ENCODE measurements around the gene DCBLD2.
A peak's percentile ranks its signal among the peaks of the same experiment; 100 is the strongest.

DCBLD2 gene

DNA sequence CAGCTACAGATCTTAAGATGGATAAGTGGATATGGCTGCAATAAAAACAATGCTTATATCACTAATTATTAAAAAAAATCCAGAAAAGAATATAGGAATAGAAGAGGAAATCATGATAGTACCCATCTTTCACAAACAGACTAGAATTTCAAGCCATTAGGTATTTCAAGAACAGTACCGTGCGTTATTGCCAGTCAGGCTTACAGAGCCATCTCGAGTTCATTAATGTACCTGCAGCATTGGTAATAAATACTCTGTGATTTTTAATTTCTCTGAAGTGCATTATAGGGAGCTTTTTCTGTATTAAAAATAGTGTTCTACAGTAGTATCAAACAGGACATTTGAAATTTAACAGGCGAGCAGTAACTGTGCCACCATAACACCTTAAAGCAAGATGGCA lies 102.7 kb downstream of the DCBLD2 start:
- FAIRE-seq = no peak
- DNase-seq (ENCODE audit: low spot score) = no peak

DNA sequence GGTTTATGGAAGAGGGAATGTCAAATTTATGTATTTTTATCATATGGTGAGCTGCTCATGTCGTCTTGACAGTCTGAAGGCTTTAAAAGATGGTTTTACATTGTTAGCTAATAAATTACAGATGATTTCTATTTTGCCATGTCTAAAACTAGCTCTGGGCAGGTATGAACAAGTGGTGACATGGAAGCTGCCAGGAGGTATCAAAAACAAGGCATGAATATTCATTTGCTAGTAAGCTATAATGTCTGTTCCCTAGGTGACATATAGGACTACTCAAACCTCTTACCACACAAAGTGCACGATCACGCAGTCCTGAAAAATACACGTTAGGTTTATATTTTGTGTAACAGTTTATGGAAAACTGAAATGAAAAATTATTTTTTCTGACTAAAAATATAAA lies 103.6 kb downstream of the DCBLD2 start:
- FAIRE-seq (no peak), DNase-seq (ENCODE audit: low spot score) (no peak)

DNA sequence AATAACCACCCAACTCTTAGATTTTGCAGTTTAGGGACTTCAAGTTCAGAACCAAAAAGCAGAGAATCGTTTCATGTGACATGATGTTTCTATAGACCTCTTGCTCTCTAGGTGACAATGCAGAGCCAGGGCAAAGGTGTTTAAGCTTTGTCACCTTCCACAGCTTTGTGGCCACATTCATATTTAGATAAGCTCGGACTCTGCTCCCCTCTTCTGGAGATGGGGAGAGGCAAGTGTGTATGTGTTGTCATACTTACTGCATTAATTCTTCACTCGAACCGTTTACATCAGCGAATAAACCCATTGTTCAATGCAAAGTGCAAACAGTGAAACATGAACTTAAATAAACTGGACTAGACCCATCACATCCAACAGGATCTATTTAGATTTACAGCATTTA lies 105.2 kb downstream of the DCBLD2 start:
- FAIRE-seq (peak; percentile 76), DNase-seq (ENCODE audit: low spot score) (no peak)

DNA sequence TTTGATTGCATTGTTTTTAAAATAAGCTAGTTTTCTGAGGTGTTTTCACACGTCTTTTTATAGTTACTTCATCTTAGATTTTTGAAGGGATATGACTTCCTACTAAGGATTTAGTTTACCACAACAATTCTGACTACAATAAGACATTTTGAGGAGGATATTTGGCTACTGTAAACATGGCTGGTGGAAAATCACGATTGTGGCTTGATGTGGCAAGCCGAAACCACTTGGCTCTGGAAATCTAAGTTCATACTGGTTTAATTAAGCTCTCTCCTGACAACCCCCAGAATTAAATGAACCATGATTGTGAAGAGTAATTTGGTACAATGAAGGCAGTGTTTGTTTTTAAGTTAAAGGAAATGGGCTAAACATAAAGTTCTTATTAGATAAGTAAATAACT lies 107.5 kb downstream of the DCBLD2 start:
- FAIRE-seq = no peak
- no peak for DNase-seq (ENCODE audit: low spot score)

DNA sequence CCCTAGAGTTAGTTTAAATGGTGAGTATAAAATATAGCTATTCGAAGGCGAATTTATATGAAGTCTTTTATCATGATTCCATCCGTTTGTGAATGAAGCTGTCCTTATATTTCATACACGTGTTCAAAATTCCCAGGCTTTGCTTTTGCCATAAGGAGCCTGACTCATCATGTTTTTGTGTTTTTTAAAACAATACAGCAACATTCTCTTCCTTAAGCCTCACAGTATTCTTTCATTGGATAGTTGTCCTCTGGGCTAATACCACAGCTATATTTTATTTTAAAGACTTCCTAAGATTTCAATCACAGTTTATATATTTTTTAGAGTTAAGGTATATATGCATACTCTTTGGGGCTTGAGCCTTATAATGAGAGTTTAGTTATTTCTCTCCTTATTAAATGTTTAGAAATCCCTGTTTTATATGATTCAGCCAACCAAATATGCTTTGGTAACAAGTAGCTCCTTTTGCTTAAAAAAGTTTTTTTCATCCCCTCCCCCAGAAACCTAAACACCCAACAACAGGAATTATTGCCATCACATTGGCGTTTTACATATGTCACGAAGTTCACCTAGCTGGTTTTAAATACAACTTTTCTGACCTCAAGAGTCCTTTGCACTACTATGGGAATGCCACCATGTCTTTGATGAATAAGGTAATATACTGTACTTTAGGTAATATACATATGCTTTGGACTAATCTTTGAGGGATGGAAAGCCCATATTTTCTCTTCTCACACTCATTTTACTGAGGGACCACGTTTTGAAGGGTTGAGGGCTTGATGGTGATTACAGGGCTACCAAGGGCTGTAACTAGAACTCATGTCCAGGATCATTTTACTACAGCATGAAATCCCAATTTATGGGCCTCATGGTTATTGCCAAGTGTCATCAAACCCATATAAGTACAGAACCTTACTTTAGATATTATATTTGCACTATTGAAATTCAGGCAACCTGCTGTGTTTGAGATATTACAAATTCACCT lies 109.9 kb downstream of the DCBLD2 start:
- DNase-seq (ENCODE audit: low spot score) (no peak), FAIRE-seq (no peak)

DNA sequence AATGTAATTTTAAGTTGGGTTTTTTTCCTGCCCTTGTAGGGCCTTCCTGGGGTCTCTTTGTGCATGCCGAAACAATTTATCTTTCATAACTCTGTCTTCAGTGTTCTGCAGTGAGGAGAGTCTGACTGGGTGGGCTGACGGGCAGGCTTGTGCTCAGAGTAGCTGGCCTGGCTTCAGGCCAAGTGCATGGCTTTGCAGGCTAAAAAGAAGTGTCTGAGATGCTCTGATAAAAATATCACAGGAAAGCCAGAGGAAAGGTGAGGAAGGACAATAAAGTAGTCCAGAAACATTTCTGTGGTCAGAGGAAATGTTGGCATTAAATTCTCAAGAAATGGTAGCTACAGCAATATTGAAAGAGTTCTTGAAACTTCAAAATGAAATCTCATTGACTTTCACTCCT lies 112.8 kb downstream of the DCBLD2 start:
- DNase-seq (ENCODE audit: low spot score) = no peak
- no peak for FAIRE-seq

DNA sequence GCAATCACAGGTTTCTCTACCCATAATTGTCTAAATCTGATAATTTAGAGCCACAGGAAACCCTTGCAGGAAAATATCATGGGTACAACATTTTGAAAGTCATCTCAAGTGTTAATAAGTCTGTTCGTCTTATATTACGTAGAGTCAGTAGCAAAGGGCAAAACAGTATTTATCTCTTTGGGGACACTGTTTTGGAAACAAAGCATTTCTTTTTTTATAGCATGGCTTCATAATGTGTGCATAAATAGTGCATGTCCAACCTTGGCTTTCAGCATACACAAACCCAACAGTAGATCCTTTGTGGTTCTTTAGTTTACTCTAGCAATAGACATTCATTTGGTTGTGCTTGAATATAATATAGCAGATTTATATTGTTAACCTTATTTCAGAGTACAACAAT lies 114.3 kb downstream of the DCBLD2 start:
- DNase-seq (ENCODE audit: low spot score) = no peak
- no peak for FAIRE-seq

DNA sequence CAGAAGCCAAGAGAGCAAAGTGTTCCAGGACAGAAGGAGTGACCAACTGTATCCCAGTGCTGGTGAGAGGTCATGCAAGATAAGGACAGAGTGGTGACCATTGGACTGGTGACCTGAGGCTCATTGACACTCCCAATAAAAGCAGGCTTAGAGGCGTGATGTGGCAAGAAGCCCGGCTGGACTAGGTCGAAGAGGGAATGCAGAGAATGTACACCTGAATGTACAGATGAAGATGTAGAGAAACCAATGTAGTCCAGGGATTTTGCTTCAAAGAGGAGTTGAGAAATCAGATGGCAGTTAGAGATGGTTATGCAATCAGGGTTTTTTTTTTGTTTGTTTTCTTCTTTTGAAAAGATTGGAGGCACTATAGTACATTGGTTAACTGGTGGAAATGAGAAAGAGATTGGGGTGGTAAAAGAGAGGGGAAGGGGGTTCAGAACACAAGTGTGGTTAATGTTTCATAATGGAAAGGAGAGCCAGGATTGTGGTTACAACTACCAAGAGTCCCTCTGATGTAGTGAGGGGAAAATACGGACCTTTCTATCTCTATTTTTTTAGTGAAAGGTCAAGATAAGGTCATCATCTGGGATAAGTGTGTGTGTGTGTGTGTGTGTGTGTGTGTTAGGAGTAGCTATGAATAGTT lies 115.0 kb downstream of the DCBLD2 start:
- no peak for DNase-seq (ENCODE audit: low spot score)
- FAIRE-seq = no peak

DNA sequence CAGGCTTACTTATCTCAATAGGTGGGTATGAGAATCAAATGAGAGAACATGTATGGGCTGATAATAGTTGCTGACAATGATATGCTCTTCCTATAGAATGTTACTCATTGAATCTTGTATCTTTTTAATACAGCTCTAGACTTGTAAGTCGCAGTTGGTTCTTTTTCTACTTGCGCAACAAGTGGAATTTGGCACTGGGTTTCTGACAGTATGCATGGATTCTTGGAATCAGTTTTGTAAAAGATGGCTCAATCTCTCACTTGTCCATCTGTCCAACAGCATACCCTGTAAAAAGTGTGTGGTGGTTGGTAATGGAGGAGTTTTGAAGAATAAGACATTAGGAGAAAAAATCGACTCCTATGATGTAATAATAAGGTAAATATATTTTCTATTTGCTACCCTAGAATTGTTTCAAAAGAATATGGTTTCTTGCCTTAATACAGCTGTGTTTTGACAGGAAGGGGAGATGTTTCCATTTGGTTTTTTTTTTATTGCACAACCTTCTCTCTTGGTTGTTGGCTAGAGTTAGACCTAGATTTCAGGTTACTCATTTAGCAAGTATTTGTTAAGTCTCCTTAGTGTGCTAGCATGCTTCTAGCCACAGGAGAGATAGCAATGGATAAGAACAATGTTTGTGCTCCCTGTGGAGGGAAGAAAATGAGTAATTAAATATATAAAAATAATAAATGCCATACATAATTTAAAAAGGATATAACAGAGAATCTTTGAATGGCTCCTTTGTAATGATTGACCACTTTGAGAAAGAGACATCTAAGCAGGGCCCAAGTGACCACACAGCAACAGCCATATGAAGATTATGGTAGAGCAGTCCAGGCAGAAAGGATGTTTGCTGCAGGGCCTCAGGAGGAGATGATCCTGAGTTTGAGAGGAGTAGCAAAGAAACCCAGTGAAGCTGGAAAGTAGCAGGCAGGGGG lies 116.6 kb downstream of the DCBLD2 start:
- FAIRE-seq (no peak), DNase-seq (ENCODE audit: low spot score) (peak; percentile 25)

DNA sequence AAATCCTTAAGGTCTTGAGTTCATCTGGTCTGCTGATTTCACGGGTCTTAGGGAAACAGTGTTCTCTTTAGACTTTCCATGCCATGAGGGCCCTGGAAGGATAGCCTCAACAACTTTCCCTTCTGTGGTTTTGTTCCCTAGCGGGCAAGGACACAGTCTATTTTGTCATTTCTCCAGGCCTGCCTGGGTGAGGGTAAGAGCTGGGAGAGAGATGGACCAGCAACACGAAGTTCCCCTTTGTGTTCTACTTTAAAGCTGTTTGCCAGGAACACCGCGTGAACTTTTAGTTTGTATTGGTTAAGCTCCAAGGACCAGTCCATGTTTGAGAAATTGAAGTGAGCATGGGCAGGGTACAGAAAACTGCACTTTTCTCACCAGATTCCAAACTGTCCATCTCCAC lies 117.5 kb downstream of the DCBLD2 start:
- no peak for FAIRE-seq

DNA sequence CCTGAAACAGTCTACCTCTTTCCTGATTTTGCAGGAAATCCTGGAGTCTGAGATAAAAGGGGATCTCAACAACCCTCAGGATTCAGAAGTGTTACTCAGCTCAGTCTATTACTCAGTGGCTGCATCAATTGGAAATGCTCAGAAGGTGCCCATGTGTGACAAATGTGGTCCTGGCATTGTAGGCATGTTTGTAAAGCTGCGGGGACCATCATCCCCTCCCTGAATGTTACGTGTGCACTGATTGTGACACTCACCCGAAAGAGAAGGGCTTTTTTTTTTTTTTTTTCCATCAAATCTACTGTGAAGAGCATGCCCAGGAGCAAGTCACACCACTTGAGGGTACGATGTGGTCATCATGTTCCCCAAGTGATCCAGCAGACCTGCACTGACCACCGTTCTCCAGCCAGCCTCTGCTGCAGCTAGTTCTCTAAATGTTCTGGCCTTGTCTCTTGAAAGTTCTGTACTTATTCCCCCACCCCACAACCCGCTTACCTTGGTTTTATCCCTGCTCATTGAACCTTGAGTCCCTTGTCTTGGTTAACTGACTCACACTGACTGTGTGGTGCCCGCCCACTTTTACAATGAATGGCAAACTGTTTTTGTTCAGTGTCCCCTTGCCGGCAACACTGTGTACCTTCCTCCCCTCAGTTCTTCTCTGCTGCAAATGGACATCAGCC lies 118.5 kb downstream of the DCBLD2 start:
- FAIRE-seq = no peak
- no peak for DNase-seq (ENCODE audit: low spot score)

More for the DNA sequence above, 117.5 kb downstream of the DCBLD2 start:
- no peak for DNase-seq (ENCODE audit: low spot score)

DNA sequence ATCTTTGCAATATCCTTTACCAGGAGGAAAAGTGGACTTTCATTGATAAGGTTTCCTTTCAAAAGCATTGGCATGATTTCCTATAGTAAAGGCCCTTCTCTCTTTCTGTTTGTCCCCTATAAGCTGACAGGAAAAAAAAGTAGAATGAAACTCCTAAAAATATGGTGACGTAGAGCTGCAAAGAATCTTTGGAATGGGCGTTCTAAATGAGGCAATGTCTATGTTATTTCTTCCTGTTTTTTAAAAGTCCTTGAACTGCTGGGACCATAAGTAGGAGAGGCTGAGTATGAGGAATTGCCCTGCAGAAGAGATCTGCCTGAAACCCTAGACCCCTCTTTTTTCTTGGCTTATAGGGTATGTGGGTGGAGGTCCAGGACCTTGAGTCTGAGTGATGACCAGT lies 121.2 kb downstream of the DCBLD2 start:
- DNase-seq (ENCODE audit: low spot score) (peak; percentile 30), FAIRE-seq (no peak)

DNA sequence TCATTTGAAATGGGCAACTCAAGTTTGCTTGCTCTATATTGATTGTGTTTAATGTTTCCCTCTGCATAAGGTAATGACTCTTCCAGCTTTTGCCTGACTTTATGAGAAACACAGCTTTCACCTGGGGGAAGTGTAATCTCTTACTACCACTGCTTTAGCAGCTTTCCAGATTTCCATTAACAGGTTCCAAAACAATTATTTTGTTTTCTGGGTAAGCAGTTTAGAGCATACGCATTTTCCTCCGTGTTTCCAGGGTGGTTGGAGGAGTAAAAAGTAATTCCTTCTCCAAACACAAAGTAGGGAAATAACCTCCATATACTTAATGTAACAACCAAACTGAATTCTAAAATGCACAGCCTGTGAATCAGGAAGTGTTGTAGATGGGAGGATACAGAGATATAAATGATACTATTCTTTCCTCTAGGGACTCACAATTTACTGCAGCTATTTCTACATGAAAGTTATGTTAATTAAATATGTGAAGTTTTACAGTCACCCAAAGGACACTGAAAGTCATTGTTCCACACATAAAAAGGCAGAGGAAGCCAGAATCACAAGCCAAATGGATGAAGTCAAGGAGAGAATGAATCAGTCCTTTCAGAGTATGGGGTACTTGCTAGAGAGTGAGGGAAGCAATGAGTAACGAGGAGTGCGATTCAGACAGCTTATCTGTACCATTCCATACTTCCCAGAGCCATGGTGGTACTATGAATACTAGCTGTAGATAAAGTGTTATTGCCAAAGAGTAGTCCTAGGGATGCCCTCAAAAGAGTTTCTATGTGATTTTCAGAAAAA lies 121.8 kb downstream of the DCBLD2 start:
- DNase-seq (ENCODE audit: low spot score) = peak; percentile 30
- FAIRE-seq = no peak

DNA sequence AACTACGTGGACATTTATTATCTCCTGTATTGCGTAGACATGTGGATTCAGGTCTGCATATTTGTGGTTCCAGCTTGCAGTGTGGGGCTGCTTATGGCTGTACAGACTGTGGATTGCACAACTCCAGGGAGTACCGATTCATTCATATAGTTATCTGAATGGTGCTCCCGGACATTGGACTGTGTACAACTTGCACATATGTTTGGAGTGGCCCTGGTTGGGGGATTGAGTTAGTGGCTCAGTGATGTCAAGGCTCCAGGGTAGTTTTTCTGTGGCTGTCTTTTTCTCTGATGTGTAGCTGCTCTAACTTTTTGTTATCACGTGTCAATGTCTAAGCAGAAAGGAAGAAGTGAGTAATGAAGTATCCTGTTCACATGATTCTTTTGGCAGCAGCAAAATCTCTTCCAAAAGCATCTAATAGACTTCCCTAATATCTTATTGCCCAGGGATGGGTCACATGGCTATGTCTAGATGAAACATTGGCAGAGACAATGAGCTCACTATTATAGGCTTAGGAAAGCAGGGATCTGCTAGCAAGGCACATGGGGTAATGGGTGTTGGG lies 122.6 kb downstream of the DCBLD2 start:
- DNase-seq (ENCODE audit: low spot score) (peak; percentile 61), FAIRE-seq (peak; percentile 87)

DNA sequence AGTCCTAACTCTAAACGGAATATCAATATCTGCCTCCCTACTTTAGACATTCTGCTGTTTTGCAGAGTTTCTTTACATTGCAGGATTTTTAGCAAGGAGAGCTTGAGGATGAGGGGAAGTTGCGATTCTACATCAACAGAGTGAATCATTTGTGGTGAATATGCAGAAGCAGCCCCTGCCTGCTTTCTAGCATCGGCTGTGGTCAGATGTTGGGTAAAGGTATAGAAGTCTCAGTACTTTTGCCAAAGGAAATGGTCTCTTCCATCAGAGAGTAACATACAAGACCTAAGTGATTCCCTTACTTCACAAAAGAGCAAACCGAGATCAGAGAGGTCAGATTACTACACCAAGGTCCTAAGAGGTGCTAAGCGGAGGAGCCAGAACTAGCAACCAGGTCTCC lies 123.1 kb downstream of the DCBLD2 start:
- no peak for DNase-seq (ENCODE audit: low spot score)
- FAIRE-seq = no peak

DNA sequence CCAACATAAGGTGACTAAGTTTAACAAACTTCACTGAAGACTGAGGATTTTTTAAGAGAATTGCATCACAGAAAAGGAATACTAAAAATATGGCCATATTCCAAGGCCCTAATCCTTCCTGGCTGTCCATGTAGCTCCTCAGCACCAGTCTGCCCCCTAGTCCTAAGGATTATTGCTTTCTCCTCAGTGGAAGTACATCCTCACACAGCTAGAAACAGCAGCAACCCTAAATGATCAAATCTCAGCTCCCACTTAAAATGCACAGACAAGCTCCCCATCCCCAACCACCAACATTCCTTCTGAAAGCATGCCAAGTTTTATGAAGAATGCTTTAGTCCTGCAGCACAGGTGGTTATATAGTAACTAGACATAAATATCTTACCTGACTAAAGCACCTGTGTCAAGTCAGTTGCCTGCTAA lies 123.7 kb downstream of the DCBLD2 start:
- DNase-seq (ENCODE audit: low spot score) = no peak
- FAIRE-seq = peak; percentile 75

DNA sequence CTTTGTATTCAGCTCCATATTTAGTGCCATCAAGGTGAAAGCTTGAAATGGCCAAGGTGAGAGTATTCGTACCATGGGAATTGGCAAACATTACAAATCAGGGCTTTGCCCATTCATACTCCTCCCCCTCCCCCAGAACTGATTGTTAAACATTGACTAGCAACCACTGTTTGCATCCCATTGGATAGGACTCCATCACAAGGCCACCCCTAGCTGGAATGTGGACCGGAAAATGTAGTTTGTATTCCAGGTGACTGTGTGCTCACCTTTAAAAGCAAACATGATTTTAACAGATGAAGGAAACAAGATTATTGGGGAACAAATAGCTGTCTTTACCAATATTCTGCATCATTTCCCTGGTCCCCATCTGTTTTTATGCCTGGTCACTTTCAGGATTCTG lies 124.2 kb downstream of the DCBLD2 start:
- peak; percentile 46 for FAIRE-seq

DNA sequence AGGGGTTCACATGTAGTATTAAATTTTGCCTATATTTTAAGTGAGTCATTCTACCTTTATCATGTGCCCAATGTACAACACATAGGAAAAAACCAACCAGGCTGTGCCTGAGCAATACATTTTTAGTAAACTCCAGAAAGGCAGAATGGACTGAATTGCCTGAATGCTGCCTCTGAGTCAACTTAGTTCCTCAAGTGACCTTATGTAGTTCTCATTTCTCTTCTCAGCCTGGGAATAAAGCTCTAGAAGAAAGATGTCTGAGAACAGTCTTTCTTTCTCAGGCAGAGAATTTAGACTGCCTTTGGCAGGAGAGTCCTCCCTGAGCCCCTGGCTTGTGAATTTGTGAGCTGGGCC lies 125.4 kb downstream of the DCBLD2 start:
- FAIRE-seq (no peak), DNase-seq (ENCODE audit: low spot score) (no peak)

More for the DNA sequence above, 124.2 kb downstream of the DCBLD2 start:
- DNase-seq (ENCODE audit: low spot score) = no peak

DNA sequence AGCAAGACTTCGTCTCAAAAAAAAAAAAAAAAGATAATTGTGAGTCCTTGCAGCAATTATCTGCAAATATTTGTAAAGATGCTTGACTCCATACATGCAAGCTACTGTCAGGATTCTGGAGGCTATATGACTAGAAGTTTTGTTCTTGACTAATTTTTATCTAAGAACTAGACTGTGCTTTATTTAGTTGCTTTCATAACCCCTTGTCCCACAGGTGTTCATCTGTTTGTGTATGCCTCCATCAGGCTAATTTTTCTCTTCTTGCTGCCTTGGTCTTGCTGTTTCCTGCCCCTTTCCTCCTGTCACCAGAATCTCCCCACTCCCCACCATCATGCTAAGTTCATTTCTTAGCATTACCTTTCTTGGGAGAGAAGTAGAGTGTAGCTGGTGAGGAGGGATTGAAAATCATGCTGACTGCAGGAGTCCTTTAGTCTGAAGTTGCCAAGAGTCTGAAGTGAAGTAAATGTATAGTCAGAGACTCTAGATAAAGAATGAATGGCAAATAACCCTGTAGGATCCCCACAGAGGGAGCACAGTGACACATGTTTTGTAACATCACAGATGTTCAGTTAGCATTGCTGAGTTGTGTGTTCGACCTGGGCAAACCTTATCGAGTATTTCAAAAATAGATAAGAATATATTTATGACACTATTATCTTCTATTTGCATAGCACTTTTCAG lies 125.9 kb downstream of the DCBLD2 start:
- DNase-seq (ENCODE audit: low spot score) (no peak), FAIRE-seq (peak; percentile 35)

All from urothelium cell line (cell line).